Astrocyte (in vitro differentiated cells and primary cell): ENCODE measurements around the gene KLHL18.

ENCODE experiments used
- EZH2 ChIP-seq: IDR thresholded peaks from 2 replicates; pipeline ENCODE4 v1.6.1; 2012; ENCODE audit warnings: mild to moderate bottlenecking, low read length, inconsistent platforms; ENCODE audit not compliant: insufficient read depth
- TF ChIP-seq, protein P1 (sequence below): IDR thresholded peaks from 2 replicates; pipeline ENCODE4 v1.5.1; 2011; ENCODE audit warnings: low read depth, mild to moderate bottlenecking, inconsistent platforms, low read length, moderate library complexity; ENCODE audit not compliant: insufficient read depth

DNA sequence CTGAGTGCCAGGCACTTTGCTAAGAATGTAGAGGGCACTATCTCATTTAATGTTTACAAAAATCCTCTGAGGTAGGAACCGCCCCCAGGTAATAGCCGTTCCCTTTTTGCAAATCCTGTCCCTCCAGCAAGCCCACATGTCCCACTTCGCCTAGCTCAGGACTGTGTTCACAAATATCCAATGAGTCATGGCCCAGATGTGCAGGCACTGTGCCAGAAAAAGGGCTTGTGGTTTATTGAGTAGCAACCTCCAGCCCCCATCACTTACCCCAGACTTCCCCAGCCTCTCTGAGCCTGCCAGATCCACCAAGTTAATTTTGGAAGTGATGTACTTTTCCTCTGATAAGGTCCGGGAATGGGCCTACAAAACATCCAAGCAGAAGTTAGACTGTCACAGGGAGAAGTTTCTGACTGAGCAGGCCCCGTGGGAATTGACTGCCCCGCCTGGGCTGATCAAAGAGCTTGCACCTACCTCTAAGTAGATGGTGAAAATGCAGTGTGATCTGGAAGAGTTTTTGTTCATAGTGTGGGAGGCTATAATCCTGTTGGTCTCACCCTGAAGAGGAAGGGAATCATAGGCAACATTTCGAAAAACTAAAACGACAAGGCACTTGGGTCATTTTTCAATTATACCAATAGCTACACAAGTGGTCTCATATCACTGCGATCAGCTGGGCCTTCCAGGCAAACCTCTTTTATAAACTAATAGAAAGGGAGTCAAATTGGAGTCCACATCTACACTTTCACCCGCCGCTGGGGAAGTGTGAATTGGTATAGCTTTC, 15.8 kb upstream of the KLHL18 start:
- TF ChIP-seq, protein P1, sequence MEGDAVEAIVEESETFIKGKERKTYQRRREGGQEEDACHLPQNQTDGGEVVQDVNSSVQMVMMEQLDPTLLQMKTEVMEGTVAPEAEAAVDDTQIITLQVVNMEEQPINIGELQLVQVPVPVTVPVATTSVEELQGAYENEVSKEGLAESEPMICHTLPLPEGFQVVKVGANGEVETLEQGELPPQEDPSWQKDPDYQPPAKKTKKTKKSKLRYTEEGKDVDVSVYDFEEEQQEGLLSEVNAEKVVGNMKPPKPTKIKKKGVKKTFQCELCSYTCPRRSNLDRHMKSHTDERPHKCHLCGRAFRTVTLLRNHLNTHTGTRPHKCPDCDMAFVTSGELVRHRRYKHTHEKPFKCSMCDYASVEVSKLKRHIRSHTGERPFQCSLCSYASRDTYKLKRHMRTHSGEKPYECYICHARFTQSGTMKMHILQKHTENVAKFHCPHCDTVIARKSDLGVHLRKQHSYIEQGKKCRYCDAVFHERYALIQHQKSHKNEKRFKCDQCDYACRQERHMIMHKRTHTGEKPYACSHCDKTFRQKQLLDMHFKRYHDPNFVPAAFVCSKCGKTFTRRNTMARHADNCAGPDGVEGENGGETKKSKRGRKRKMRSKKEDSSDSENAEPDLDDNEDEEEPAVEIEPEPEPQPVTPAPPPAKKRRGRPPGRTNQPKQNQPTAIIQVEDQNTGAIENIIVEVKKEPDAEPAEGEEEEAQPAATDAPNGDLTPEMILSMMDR = no peak
- no peak for TF ChIP-seq EZH2
